ENCODE measurements around the gene HTRA3. TPM values are rescaled to one million over a fixed set of nuclear protein-coding genes. Genes with fewer than 3 reads are reported as not detected.

The HTRA3 gene
- total and polyA plus RNA-seq, 2 experiments from 2014 or later = 1.3 to 3.6 TPM

DNA sequence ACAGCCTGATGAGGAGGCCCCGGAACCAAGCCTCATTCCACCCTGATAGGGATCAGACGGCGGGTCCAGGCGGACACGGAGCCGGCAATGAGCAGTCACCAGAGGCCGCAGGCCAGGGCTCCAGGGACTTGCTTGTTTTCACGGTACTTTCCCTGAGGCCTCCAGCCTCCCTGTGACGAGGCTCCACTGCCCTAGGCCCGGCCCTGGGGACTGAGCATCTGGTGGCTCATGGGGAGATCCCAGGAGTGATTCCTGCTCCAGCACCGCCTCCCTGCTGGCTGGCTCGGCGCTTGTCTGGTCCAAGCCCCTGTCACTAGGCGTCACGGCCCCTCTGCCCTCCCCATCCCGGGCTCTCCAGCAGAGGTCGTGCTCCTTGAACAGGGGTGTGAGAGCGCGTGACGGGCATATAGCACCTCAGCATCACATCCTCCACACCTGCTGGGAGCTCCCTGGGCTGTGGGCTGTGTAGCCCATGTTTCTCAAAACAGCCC is 14.1 kb downstream of the HTRA3 start:
- Histone ChIP-seq H3K4me1 (ENCODE audit: insufficient read depth) (no peaks in the 10 kb centered on the region), H3K27ac (ENCODE audit: low read depth) (no peak overlapping the region), H4K20me1 (replicated peaks; ENCODE audit: insufficient read depth) (no peaks in the 10 kb centered on the region; the same call in 1 of the 2 replicates), H3K4me2 (no peak overlapping the region), H3F3A (replicated peaks; ENCODE audit: low read depth) (no peaks in the 10 kb centered on the region), H2AFZ (no peak overlapping the region), H3K79me2 (replicated peaks; ENCODE audit: insufficient read depth) (no peaks in the 10 kb centered on the region), H3K27me3 (ENCODE audit: insufficient read depth) (no peaks in the 10 kb centered on the region), H3K36me3 (ENCODE audit: insufficient read depth) (no peaks in the 10 kb centered on the region), H3K9me2 (ENCODE audit: insufficient read depth) (no peaks in the 10 kb centered on the region), H3K4me3 (no peak overlapping the region)
- TF ChIP-seq, protein P1, sequence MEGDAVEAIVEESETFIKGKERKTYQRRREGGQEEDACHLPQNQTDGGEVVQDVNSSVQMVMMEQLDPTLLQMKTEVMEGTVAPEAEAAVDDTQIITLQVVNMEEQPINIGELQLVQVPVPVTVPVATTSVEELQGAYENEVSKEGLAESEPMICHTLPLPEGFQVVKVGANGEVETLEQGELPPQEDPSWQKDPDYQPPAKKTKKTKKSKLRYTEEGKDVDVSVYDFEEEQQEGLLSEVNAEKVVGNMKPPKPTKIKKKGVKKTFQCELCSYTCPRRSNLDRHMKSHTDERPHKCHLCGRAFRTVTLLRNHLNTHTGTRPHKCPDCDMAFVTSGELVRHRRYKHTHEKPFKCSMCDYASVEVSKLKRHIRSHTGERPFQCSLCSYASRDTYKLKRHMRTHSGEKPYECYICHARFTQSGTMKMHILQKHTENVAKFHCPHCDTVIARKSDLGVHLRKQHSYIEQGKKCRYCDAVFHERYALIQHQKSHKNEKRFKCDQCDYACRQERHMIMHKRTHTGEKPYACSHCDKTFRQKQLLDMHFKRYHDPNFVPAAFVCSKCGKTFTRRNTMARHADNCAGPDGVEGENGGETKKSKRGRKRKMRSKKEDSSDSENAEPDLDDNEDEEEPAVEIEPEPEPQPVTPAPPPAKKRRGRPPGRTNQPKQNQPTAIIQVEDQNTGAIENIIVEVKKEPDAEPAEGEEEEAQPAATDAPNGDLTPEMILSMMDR (conservative IDR thresholded peaks at IDR 0.05; ENCODE audit: low read depth in 2 of 2) = peak in 1 of 2 experiments; percentile 52; a peak in 3 of 4 replicates
- no peak for TF ChIP-seq EZH2 (IDR thresholded peaks at IDR 0.05; ENCODE audit: low read depth, unreplicated experiment)
- peaks cover 6% of the 10 kb centered on the region for H3K27me3 Mint-ChIP-seq (ENCODE audit: insufficient read depth, low read depth, poor library complexity)
- no peak overlapping the region for H3K27ac Mint-ChIP-seq
- DNase-seq (ENCODE audit: low spot score) (peak; percentile 44), ATAC-seq (peak; percentile 72)
- H3K4me3 Mint-ChIP-seq = no peak overlapping the region
- H3K9me3 Mint-ChIP-seq = no peaks in the 10 kb centered on the region
- H3K36me3 Mint-ChIP-seq (ENCODE audit: low read depth) = no peaks in the 10 kb centered on the region
- peaks cover 2% of the 10 kb centered on the region; the same call in 1 of the 3 replicates for H3K4me1 Mint-ChIP-seq

DNA sequence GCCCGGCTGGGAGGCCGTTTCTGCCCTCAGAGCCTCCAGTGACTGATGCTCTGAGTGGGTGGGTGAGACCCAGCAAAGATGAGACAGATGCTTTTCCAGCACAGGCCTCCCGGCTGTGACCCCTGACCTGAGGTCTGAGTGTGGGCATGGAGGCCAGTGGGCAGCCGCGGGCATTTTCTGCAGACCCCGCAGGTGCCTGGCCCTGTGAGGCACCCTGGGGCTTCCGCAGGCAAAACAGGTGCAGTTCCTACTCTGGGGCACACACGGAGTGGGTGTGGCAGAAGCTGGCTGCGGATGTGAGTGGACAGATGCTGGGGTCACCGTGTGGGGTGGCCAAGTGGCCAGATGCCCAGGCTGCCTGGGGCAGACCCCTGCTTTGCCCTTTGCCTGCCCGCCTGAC is 14.8 kb downstream of the HTRA3 start:
- Histone ChIP-seq H3K9me2 (ENCODE audit: insufficient read depth) (no peaks in the 10 kb centered on the region), H3K27ac (ENCODE audit: low read depth) (no peak overlapping the region), H3K4me2 (no peak overlapping the region), H3K27me3 (ENCODE audit: insufficient read depth) (no peaks in the 10 kb centered on the region), H2AFZ (no peak overlapping the region), H3K4me3 (no peak overlapping the region), H3K79me2 (replicated peaks; ENCODE audit: insufficient read depth) (no peaks in the 10 kb centered on the region), H3K36me3 (ENCODE audit: insufficient read depth) (no peaks in the 10 kb centered on the region), H3F3A (replicated peaks; ENCODE audit: low read depth) (no peaks in the 10 kb centered on the region), H4K20me1 (replicated peaks; ENCODE audit: insufficient read depth) (no peaks in the 10 kb centered on the region; the same call in 1 of the 2 replicates), H3K4me1 (ENCODE audit: insufficient read depth) (no peaks in the 10 kb centered on the region)
- peaks cover 8% of the 10 kb centered on the region for H3K27me3 Mint-ChIP-seq (ENCODE audit: insufficient read depth, low read depth, poor library complexity)
- H3K27ac Mint-ChIP-seq = no peak overlapping the region
- no peaks in the 10 kb centered on the region; the same call in 2 of the 3 replicates for H3K4me1 Mint-ChIP-seq
- H3K9me3 Mint-ChIP-seq = no peaks in the 10 kb centered on the region
- ATAC-seq (no peak), DNase-seq (ENCODE audit: low spot score) (no peak)
- H3K4me3 Mint-ChIP-seq = no peak overlapping the region
- no peaks in the 10 kb centered on the region for H3K36me3 Mint-ChIP-seq (ENCODE audit: low read depth)
- TF ChIP-seq, protein P2, sequence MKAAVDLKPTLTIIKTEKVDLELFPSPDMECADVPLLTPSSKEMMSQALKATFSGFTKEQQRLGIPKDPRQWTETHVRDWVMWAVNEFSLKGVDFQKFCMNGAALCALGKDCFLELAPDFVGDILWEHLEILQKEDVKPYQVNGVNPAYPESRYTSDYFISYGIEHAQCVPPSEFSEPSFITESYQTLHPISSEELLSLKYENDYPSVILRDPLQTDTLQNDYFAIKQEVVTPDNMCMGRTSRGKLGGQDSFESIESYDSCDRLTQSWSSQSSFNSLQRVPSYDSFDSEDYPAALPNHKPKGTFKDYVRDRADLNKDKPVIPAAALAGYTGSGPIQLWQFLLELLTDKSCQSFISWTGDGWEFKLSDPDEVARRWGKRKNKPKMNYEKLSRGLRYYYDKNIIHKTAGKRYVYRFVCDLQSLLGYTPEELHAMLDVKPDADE (IDR thresholded peaks at IDR 0.05) = no peak
- no peak for TF ChIP-seq JUNB (IDR thresholded peaks at IDR 0.05; ENCODE audit: unreplicated experiment)
- no peak for TF ChIP-seq EZH2phosphoT487 (IDR thresholded peaks at IDR 0.05; ENCODE audit: unreplicated experiment)
